Panc1 (cell line): ENCODE measurements around the gene PLRG1.

Source experiments
- CTCF ChIP-seq: fragments of 450-650 bp; IDR thresholded peaks from 2 replicates; pipeline ENCODE4 v1.5.1; 2017; ENCODE audit warnings: mild to moderate bottlenecking
- POLR2AphosphoS5 ChIP-seq: IDR thresholded peaks from 2 replicates; pipeline ENCODE4 v1.6.1; 2012; ENCODE audit warnings: mild to moderate bottlenecking, low read depth, low read length, moderate library complexity
- REST ChIP-seq, 2 experiments: IDR thresholded peaks; 2 replicates each; pipeline ENCODE4 v1.6.1; 2011 to 2012; ENCODE audit warnings: low read depth in 2 of 2, control low read depth in 1 of 2, low read length in 1 of 2, mild to moderate bottlenecking in 1 of 2, moderate library complexity in 1 of 2; ENCODE audit not compliant: insufficient read depth in 1 of 2

- TF ChIP-seq POLR2AphosphoS5, result no peak
- TF ChIP-seq REST (IDR thresholded peaks at IDR 0.05; ENCODE audit: insufficient read depth in 1 of 2, low read depth in 2 of 2, low read length in 1 of 2), result no peak
- TF ChIP-seq CTCF, result no peak
Measured at GRCh38 chr4:154529728-154530519, 20.3 kb downstream of the PLRG1 start.
